ENCODE measurements around the gene TDP2. TPM values are rescaled to one million over a fixed set of nuclear protein-coding genes. Genes with fewer than 3 reads are reported as not detected.

Gene TDP2
- total RNA-seq, 1 donor from 2014 or later = 16.1 TPM

Other genes with a start within 250 kb of the TDP2 start
- 1.4 TPM for gene GPLD1, start 177.3 kb downstream of the TDP2 start, total RNA-seq
- gene ALDH5A1, start 171.9 kb downstream of the TDP2 start, total RNA-seq = 13.4 TPM
- gene KIAA0319, start 20.7 kb downstream of the TDP2 start, total RNA-seq = not detected
- 11.2 TPM for gene ACOT13, start 178 bp upstream of the TDP2 start, total RNA-seq
- gene C6orf62, start 52.3 kb upstream of the TDP2 start, total RNA-seq = 63.0 TPM
- 14.9 TPM for gene GMNN, start 108.0 kb upstream of the TDP2 start, total RNA-seq
- not detected for gene ARMH2, start 132.0 kb upstream of the TDP2 start, total RNA-seq

Measured in esophagus mucosa (tissue), 1 donor.